MCF 10A (cell line): ENCODE measurements around the gene SLC43A3. TPM values are rescaled to one million over a fixed set of nuclear protein-coding genes. Genes with fewer than 3 reads are reported as not detected.

Experiments
- BruUV-seq: library from RNA; stranded (reverse); fragments of 400-500 nt; replicated peaks from 2 replicates; lab custom pipeline; 2021; lab: Mats Ljungman, UMichigan
- CTCF ChIA-PET: fragments of 300-600 bp; sonication (Branson Sonifier 250); formaldehyde crosslinking; extraction: SDS; loops from one replicate; lab custom pipeline; 2021; ENCODE audit warnings: antibody characterized with exemption, inconsistent platforms; lab: Yijun Ruan, JAX
- POLR2A ChIA-PET: fragments of 300-600, 350-650 bp; sonication (Branson Sonifier 250); formaldehyde crosslinking; extraction: SDS; loops from one replicate; lab custom pipeline; 2020; ENCODE audit warnings: antibody characterized with exemption, inconsistent platforms; lab: Yijun Ruan, JAX
- DNase-seq: peaks from one replicate; pipeline ENCODE4 v3.0.0-alpha.2; 2018; ENCODE audit not compliant: unreplicated experiment
- H3K27ac Mint-ChIP-seq: one replicate; pipeline ENCODE4 v1.8.0; 2022; ENCODE audit warnings: mild to moderate bottlenecking, low read depth, mixed read lengths; ENCODE audit not compliant: unreplicated experiment
- H3K27me3 Mint-ChIP-seq: one replicate; pipeline ENCODE4 v1.8.0; 2022; ENCODE audit warnings: mixed read lengths; ENCODE audit not compliant: insufficient read depth, unreplicated experiment
- H3K36me3 Mint-ChIP-seq: one replicate; pipeline ENCODE4 v1.8.0; 2022; ENCODE audit warnings: mild to moderate bottlenecking, moderate library complexity, mixed read lengths; ENCODE audit not compliant: insufficient read depth, unreplicated experiment
- H3K4me1 Mint-ChIP-seq: one replicate; pipeline ENCODE4 v1.8.0; 2022; ENCODE audit warnings: mixed read lengths; ENCODE audit not compliant: insufficient read depth, unreplicated experiment
- H3K4me3 Mint-ChIP-seq: one replicate; pipeline ENCODE4 v1.8.0; 2022; ENCODE audit warnings: mild to moderate bottlenecking, moderate library complexity, mixed read lengths; ENCODE audit not compliant: unreplicated experiment
- H3K9me3 Mint-ChIP-seq: one replicate; pipeline ENCODE4 v1.8.0; 2022; ENCODE audit warnings: mixed read lengths; ENCODE audit not compliant: unreplicated experiment
- intact Hi-C: fragments of 100-400 bp; cut with micrococcal nuclease; formaldehyde crosslinking; loops from 2 replicates; pipeline ENCODE4 v1.14.1; 2022
- total RNA-seq: library from RNA; stranded (reverse); gene quantifications from 2 replicates; pipeline ENCODE4 v1.2.3, GENCODE V29; 2022
- TF ChIP-seq, protein P1 (sequence below): fragments of 200-600 bp; IDR thresholded peaks from one replicate; pipeline ENCODE4 v1.8.0; 2022; ENCODE audit warnings: antibody characterized with exemption, mild to moderate bottlenecking; ENCODE audit not compliant: unreplicated experiment

SLC43A3 gene
- total RNA-seq, 1 experiment from 2014 or later: 112 TPM

DNA sequence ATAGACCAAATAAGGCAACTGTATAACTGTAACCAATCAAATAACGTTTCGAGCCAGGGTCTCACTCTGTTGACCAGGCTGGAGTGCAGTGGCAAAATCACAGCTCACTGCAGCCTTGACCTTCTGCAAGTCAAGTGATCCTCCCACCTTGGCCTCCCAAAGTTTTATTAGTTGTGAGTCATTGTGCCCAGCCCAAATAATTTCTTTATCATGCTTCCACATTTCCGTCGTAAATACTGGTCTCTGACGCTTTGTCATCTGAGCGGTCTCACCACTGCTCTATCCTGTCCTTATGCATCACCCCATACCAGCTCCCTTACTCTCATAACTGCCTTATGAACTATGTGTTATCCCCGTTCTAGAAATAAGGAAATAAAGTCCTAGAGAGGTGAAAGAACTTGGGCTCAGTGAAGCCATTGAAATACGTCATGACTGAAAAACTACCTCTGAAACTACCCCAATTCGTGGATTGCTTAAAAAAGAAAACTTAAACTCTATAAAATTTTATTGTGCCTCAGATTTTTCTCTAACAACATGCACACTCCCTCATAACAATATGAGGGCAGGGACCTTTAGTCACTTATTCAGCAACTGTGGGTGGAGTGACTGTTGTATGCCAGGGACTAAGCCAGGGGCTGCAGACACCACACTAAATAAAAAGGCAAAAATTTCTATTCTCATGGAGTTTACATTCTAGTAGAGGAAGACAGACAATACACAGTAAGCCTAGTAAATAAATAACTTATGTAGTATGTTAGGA is 17.6 kb upstream of the SLC43A3 start:
- no peaks in the 10 kb centered on the region for H3K9me3 Mint-ChIP-seq
- H3K4me3 Mint-ChIP-seq: no peak overlapping the region
- intact Hi-C loops: no loop called here
- TF ChIP-seq, protein P1, sequence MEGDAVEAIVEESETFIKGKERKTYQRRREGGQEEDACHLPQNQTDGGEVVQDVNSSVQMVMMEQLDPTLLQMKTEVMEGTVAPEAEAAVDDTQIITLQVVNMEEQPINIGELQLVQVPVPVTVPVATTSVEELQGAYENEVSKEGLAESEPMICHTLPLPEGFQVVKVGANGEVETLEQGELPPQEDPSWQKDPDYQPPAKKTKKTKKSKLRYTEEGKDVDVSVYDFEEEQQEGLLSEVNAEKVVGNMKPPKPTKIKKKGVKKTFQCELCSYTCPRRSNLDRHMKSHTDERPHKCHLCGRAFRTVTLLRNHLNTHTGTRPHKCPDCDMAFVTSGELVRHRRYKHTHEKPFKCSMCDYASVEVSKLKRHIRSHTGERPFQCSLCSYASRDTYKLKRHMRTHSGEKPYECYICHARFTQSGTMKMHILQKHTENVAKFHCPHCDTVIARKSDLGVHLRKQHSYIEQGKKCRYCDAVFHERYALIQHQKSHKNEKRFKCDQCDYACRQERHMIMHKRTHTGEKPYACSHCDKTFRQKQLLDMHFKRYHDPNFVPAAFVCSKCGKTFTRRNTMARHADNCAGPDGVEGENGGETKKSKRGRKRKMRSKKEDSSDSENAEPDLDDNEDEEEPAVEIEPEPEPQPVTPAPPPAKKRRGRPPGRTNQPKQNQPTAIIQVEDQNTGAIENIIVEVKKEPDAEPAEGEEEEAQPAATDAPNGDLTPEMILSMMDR: no peak
- no TSS peak for BruUV-seq
- H3K4me1 Mint-ChIP-seq: no peaks in the 10 kb centered on the region
- ChIA-PET POLR2A (no interaction called here), CTCF (interaction anchor here (1.1 to 4.7 kb wide), 5 partner anchors 13 to 199 kb away, joined by 3 to 58 read pairs (median 8); no protein-coding TSS in a partner anchor)
- H3K36me3 Mint-ChIP-seq: no peaks in the 10 kb centered on the region
- no peak for DNase-seq
- H3K27me3 Mint-ChIP-seq: peaks cover 10% of the 10 kb centered on the region
- no peak overlapping the region for H3K27ac Mint-ChIP-seq

DNA sequence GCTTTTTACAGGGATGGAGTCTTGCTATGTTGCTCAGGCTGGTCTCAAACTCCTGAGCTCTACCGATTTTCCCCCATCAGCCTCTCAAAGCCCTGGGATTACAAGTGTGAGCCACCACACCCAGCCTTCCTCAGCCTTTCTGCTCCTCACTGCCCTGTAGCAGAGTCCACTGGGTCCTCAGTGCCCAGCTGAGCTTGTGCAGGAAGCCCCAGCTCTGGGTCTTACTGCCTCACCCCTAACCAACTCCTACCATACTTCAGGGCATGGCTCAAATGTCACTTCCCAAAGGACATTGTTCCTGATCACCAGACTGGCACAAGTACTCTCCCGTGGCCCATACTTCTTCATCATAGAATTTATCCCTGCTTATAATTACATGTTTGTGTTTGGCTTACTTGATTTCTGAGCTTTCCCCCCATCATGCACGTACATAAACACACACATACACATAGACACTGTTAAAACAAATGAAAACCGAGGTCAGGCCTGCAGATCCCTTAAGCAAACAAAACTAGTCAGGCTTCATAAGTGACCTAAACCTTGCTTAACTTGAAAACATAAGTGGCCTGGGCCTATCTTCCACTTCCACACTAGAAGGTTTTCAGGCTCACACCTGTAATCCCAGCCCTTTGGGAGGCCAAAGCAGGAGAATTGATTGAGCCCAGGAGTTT is 14.0 kb upstream of the SLC43A3 start:
- Mint-ChIP-seq H3K36me3 (no peaks in the 10 kb centered on the region), H3K4me3 (no peak overlapping the region), H3K27me3 (no peaks in the 10 kb centered on the region), H3K4me1 (no peaks in the 10 kb centered on the region), H3K9me3 (no peaks in the 10 kb centered on the region), H3K27ac (no peak overlapping the region)
- ChIA-PET POLR2A (no interaction called here), CTCF (interaction anchor here (0.8 to 4.7 kb wide), 4 partner anchors 17 to 800 kb away, joined by 3 to 58 read pairs (median 6); no protein-coding TSS in a partner anchor)
- intact Hi-C loops: no loop called here
- DNase-seq: no peak
- TF ChIP-seq, protein P1: no peak
- no TSS peak for BruUV-seq

DNA sequence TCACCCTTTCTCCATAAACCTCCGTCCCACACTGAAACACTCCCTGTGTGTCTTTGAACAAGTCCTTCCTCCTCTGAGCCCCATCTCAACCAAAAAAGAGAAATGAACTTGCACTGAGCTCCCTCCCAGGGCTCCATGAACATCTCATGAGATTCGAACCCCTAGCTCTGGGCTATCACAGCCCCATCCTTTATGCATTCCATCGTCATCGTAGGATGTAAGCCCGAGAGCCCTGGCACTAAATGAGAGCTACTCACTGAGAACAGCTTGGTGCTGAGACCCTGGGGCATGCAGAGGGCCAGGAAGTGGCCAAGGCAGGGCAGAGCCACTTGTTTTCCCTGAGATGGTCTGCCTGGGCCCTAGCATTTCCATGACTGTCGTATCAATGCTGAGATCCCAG is 12.9 kb upstream of the SLC43A3 start:
- H3K36me3 Mint-ChIP-seq: no peaks in the 10 kb centered on the region
- H3K4me3 Mint-ChIP-seq: no peak overlapping the region
- no TSS peak for BruUV-seq
- TF ChIP-seq, protein P1: no peak
- no peaks in the 10 kb centered on the region for H3K9me3 Mint-ChIP-seq
- CTCF ChIA-PET: interaction anchor here (0.7 to 1.8 kb wide), 2 partner anchors 129 to 204 kb away, joined by 3 to 7 read pairs; no protein-coding TSS in a partner anchor
- no peaks in the 10 kb centered on the region for H3K27me3 Mint-ChIP-seq
- H3K27ac Mint-ChIP-seq: no peak overlapping the region
- POLR2A ChIA-PET: no interaction called here
- intact Hi-C loops: no loop called here
- DNase-seq: no peak
- peaks cover 6% of the 10 kb centered on the region for H3K4me1 Mint-ChIP-seq
